IMR-90 (cell line): ENCODE results near the gene MGAT5. TPM values are rescaled to one million over a fixed set of nuclear protein-coding genes. Genes with fewer than 3 reads are reported as not detected.

Experiments used
- ATAC-seq: fragments of 200-7000 bp; cut with Tn5 transposase; 2 replicates; pipeline ENCODE4 v1.9.1; 2020; ENCODE audit warnings: low read depth, mild to moderate bottlenecking, moderate library complexity
- BruUV-seq: library from RNA; stranded (reverse); fragments of 400-500 nt; replicated peaks from 2 replicates; lab custom pipeline; 2021; lab: Mats Ljungman, UMichigan
- CTCF ChIA-PET: fragments of 300-600 bp; formaldehyde crosslinking; extraction: SDS; loops from one replicate; lab custom pipeline; 2021; ENCODE audit warnings: antibody characterized with exemption; lab: Yijun Ruan, JAX
- POLR2A ChIA-PET: fragments of 300-600 bp; sonication (Branson Sonifier 250); formaldehyde crosslinking; loops from one replicate; lab custom pipeline; 2022; ENCODE audit warnings: antibody characterized with exemption; ENCODE audit not compliant: unreplicated experiment; lab: Charles Lee
- DNase-seq: peaks from one replicate; pipeline ENCODE4 v3.0.0; 2013
- H2AFZ ChIP-seq: replicated peaks from 2 replicates; pipeline ENCODE3; 2013; ENCODE audit warnings: low read length, mild to moderate bottlenecking; ENCODE audit not compliant: poor library complexity
- H2AK5ac ChIP-seq: 2 replicates; pipeline ENCODE4 v1.6.1; 2013; ENCODE audit warnings: low read depth, low read length, inconsistent platforms
- H2AK9ac ChIP-seq: replicated peaks from 2 replicates; pipeline ENCODE3; 2013; ENCODE audit warnings: mild to moderate bottlenecking, low read depth, low read length, moderate library complexity; ENCODE audit not compliant: poor library complexity
- H2BK120ac ChIP-seq: 2 replicates; pipeline ENCODE4 v1.6.1; 2013; ENCODE audit warnings: low read depth, low read length, inconsistent platforms
- H2BK15ac ChIP-seq: 3 replicates; pipeline ENCODE4 v1.6.1; 2013; ENCODE audit warnings: low read depth, low read length, inconsistent platforms
- H2BK20ac ChIP-seq: 2 replicates; pipeline ENCODE4 v1.6.1; 2013; ENCODE audit warnings: low read depth, mild to moderate bottlenecking, inconsistent platforms, low read length, moderate library complexity
- H2BK5ac ChIP-seq: 2 replicates; pipeline ENCODE4 v1.6.1; 2013; ENCODE audit warnings: mild to moderate bottlenecking, low read depth, low read length, inconsistent platforms; ENCODE audit not compliant: poor library complexity, severe bottlenecking
- H3K14ac ChIP-seq: replicated peaks from 2 replicates; pipeline ENCODE4 v1.6.1; 2013; ENCODE audit warnings: low read depth, low read length, inconsistent platforms
- H3K18ac ChIP-seq: 2 replicates; pipeline ENCODE4 v1.6.1; 2013; ENCODE audit warnings: low read depth, low read length, control low read depth
- H3K23ac ChIP-seq: 2 replicates; pipeline ENCODE4 v1.6.1; 2013; ENCODE audit warnings: low read depth, low read length, inconsistent platforms
- H3K27ac ChIP-seq: 2 replicates; pipeline ENCODE4 v1.5.1; 2013; ENCODE audit warnings: mild to moderate bottlenecking, control low read depth, low read length; ENCODE audit not compliant: insufficient read depth
- H3K27me3 ChIP-seq: 2 replicates; pipeline ENCODE4 v1.6.1; 2013; ENCODE audit warnings: low read length; ENCODE audit not compliant: control insufficient read depth, insufficient read depth
- H3K36me3 ChIP-seq: 2 replicates; pipeline ENCODE4 v1.6.1; 2013; ENCODE audit warnings: low read length, mixed read lengths; ENCODE audit not compliant: control insufficient read depth, insufficient read depth
- H3K4ac ChIP-seq: 2 replicates; pipeline ENCODE4 v1.6.1; 2013; ENCODE audit warnings: low read depth, low read length, inconsistent platforms
- H3K4me1 ChIP-seq: 2 replicates; pipeline ENCODE4 v1.6.1; 2013; ENCODE audit warnings: low read length, mixed read lengths; ENCODE audit not compliant: control insufficient read depth, insufficient read depth
- H3K4me2 ChIP-seq: 2 replicates; pipeline ENCODE4 v1.6.1; 2013; ENCODE audit warnings: low read depth, mild to moderate bottlenecking, control low read depth, low read length, moderate library complexity
- H3K4me3 ChIP-seq: 2 replicates; pipeline ENCODE4 v1.5.1; 2013; ENCODE audit warnings: low read depth, mild to moderate bottlenecking, control low read depth, low read length, moderate library complexity; ENCODE audit not compliant: insufficient read depth
- H3K56ac ChIP-seq: 2 replicates; pipeline ENCODE4 v1.6.1; 2013; ENCODE audit warnings: low read length, inconsistent platforms; ENCODE audit not compliant: insufficient read depth; ENCODE audit errors: extremely low read depth
- H3K79me1 ChIP-seq, 2 experiments: 2 replicates each; pipeline ENCODE4 v1.6.1; 2013; ENCODE audit warnings: low read length in 2 of 2, inconsistent platforms in 1 of 2, low read depth in 1 of 2
- H3K9ac ChIP-seq: 2 replicates; pipeline ENCODE4 v1.6.1; 2013; ENCODE audit warnings: low read depth, low read length, control low read depth
- H3K9me1 ChIP-seq: 2 replicates; pipeline ENCODE4 v1.6.1; 2013; ENCODE audit warnings: low read length, inconsistent platforms; ENCODE audit not compliant: insufficient read depth
- H3K9me3 ChIP-seq: 2 replicates; pipeline ENCODE4 v1.6.1; 2013; ENCODE audit warnings: low read length; ENCODE audit not compliant: control insufficient read depth, insufficient read depth
- H4K20me1 ChIP-seq: 2 replicates; pipeline ENCODE4 v1.6.1; 2013; ENCODE audit warnings: low read length, inconsistent platforms; ENCODE audit not compliant: insufficient read depth
- H4K5ac ChIP-seq: 2 replicates; pipeline ENCODE4 v1.6.1; 2013; ENCODE audit warnings: mild to moderate bottlenecking, low read depth, low read length, control low read depth
- H4K8ac ChIP-seq, 2 experiments: 2 replicates each; pipeline ENCODE4 v1.6.1; 2013; ENCODE audit warnings: low read depth in 2 of 2, low read length in 2 of 2, control low read depth in 1 of 2, inconsistent platforms in 1 of 2
- H4K91ac ChIP-seq: 2 replicates; pipeline ENCODE4 v1.6.1; 2013; ENCODE audit warnings: low read depth, low read length, inconsistent platforms; ENCODE audit not compliant: insufficient read depth
- CEBPB ChIP-seq: IDR thresholded peaks from 2 replicates; pipeline ENCODE4 v1.6.1; 2012; ENCODE audit warnings: low read depth, low read length, improper control_type of control experiment
- WGBS, 2 experiments: methylation state at CpG; one replicate each; pipeline versions ENCODE4 v1.1.5 to v1.1.7; 2013; ENCODE audit warnings: missing lambda C conversion rate in 2 of 2; ENCODE audit not compliant: insufficient read length in 1 of 2; ENCODE audit errors: extremely low coverage in 2 of 2; 5-methylcytosine and 5-hydroxymethylcytosine counted together
- dilution Hi-C: fragments of 300-500 bp; cut with HindIII; formaldehyde crosslinking; loops from one replicate; pipeline ENCODE4 v1.14.3; 2018; ENCODE audit warnings: low sequenced_read_pairs; ENCODE audit not compliant: unreplicated experiment
- in situ Hi-C: fragments of 300-500 bp; cut with MboI; formaldehyde crosslinking; loops from 3 replicates; pipeline ENCODE4 v1.14.3; 2019; ENCODE audit warnings: low sequenced_read_pairs, inconsistent platforms, mixed read lengths
- intact Hi-C: fragments of 100-400 bp; cut with micrococcal nuclease; formaldehyde crosslinking; loops from 2 replicates; pipeline ENCODE4 v1.10.0; 2022
- polyA plus RNA-seq, 3 experiments: library from polyadenylated mRNA; depleted of rRNA; stranded (reverse); fragments of >200 nt; gene quantifications; 2 replicates each; pipeline ENCODE4 v1.2.3, GENCODE V29; 2012; ENCODE audit warnings: low replicate concordance in 1 of 3
- total RNA-seq: library from RNA; depleted of rRNA; stranded (reverse); fragments of >200 nt; gene quantifications from 2 replicates; pipeline ENCODE4 v1.2.3, GENCODE V29; 2012
- TF ChIP-seq, protein P1 (sequence below): conservative IDR thresholded peaks from 2 replicates; pipeline ENCODE4 v1.5.1; 2012; ENCODE audit warnings: mild to moderate bottlenecking, low read depth, low read length, improper control_type of control experiment

MGAT5 gene
- total and polyA plus RNA-seq, 2 of the 4 experiments (the other 2 are of a cell fraction): 22.9 to 59.9 TPM

DNA sequence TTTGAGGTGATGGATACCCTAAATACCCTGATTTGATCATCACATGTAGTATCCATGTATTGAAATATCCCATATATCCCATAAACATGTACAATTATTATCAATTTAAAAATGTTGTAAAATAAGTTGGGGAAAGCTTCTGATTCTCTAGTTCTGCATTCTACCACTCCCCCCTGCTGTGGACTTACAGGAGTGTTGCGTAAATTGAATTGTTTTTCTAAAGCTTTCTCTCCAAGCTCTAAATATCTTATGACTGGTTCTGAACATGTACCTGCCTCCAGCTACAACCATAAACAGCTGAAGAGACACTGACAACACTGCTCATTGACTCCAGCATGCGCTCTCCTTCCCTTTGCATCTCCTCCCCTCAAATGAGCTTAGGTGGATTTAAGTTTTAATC is 145.2 kb downstream of the MGAT5 start:
- no CpG with 5 or more reads among the region's 2 CpGs for WGBS, 2 experiments
- Histone ChIP-seq H3K79me1 (peaks cover 7 to 50% of the 10 kb centered on the region in 2 experiments), H3K9me3 (no peaks in the 10 kb centered on the region), H3K4me3 (no peak overlapping the region), H3K4ac (peak overlapping the region; percentile 85), H2AK9ac (no peak overlapping the region), H3K4me1 (peaks cover 14% of the 10 kb centered on the region), H3K18ac (peak overlapping the region; percentile 79; the same call in 1 of the 2 replicates), H3K9ac (no peak overlapping the region), H2BK5ac (no peak overlapping the region), H3K14ac (peak overlapping the region; percentile 54), H3K9me1 (peaks cover 20% of the 10 kb centered on the region), H3K36me3 (peaks cover 14% of the 10 kb centered on the region), H4K91ac (0 out of 2 replicates have a peak overlapping the region, but pooled peaks have one; percentile 61), H4K8ac (peak overlapping the region; percentile 49 to 82), H4K5ac (no peak overlapping the region), H2BK120ac (peak overlapping the region; percentile 80), H2BK20ac (peak overlapping the region; percentile 73), H3K23ac (peak overlapping the region; percentile 39; the same call in 1 of the 2 replicates), H3K27me3 (no peaks in the 10 kb centered on the region), H2AK5ac (peak overlapping the region; percentile 55; the same call in 1 of the 2 replicates), H4K20me1 (no peaks in the 10 kb centered on the region; the same call in 1 of the 2 replicates), H3K56ac (no peak overlapping the region), H3K4me2 (no peak overlapping the region), H2BK15ac (peak overlapping the region; percentile 38; the same call in 1 of the 3 replicates), H3K27ac (0 out of 2 replicates have a peak overlapping the region, but pooled peaks have one; percentile 34), H2AFZ (no peak overlapping the region)
- no peak for DNase-seq
- ATAC-seq: no peak
- ChIA-PET CTCF (interaction anchor here (0.6 to 1.7 kb wide), 2 partner anchors 13 to 1105 kb away, joined by 5 to 7 read pairs; no protein-coding TSS in a partner anchor), POLR2A (no interaction called here)
- dilution Hi-C loops (no loop called here), intact Hi-C loops (no loop called here), in situ Hi-C loops (no loop called here)
- TF ChIP-seq, protein P1, sequence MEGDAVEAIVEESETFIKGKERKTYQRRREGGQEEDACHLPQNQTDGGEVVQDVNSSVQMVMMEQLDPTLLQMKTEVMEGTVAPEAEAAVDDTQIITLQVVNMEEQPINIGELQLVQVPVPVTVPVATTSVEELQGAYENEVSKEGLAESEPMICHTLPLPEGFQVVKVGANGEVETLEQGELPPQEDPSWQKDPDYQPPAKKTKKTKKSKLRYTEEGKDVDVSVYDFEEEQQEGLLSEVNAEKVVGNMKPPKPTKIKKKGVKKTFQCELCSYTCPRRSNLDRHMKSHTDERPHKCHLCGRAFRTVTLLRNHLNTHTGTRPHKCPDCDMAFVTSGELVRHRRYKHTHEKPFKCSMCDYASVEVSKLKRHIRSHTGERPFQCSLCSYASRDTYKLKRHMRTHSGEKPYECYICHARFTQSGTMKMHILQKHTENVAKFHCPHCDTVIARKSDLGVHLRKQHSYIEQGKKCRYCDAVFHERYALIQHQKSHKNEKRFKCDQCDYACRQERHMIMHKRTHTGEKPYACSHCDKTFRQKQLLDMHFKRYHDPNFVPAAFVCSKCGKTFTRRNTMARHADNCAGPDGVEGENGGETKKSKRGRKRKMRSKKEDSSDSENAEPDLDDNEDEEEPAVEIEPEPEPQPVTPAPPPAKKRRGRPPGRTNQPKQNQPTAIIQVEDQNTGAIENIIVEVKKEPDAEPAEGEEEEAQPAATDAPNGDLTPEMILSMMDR: no peak
- TF ChIP-seq CEBPB: peak; percentile 37; the same call in 1 of the 2 replicates
- no TSS peak for BruUV-seq
